Cardiac fibroblast (primary cell): ENCODE results near the gene NLRP1.

ENCODE experiments used
- DNase-seq, 2 donors: peaks; one replicate each; pipeline versions ENCODE4 v3.0.0 to v3.0.0-alpha.2; 2010; ENCODE audit warnings: low read depth in 2 of 2
- H3K4me3 ChIP-seq, 2 donors: replicated peaks in 1 of 2; 1 replicate in 1 of 2; 2 replicates in 1 of 2; pipeline ENCODE4 v1.5.1; 2011; ENCODE audit warnings: low read depth in 2 of 2, low read length in 2 of 2, mild to moderate bottlenecking in 2 of 2, moderate library complexity in 1 of 2
- CTCF ChIP-seq: IDR thresholded peaks from one replicate; pipeline ENCODE4 v1.5.1; 2011; ENCODE audit warnings: low read depth, mild to moderate bottlenecking, low read length, inconsistent platforms

Gene NLRP1

GRCh38 chr17:5592382-5592781, 8.1 kb upstream of the NLRP1 start:
- peak; percentile 19 for TF ChIP-seq CTCF
- no peak overlapping the region for H3K4me3 ChIP-seq
- peak; percentile 59 to 68 for DNase-seq

- H3K4me3 ChIP-seq, result no peak overlapping the region
- no peak for TF ChIP-seq CTCF
- no peak for DNase-seq
These were observed 7.7 kb upstream of the NLRP1 start for GRCh38 chr17:5591966-5592365.

- TF ChIP-seq CTCF, result no peak
- H3K4me3 ChIP-seq, result no peak overlapping the region
- no peak for DNase-seq
These were observed 4.3 kb upstream of the NLRP1 start for GRCh38 chr17:5588584-5588983.

- peak; percentile 85 for TF ChIP-seq CTCF
- H3K4me3 ChIP-seq, result no peak overlapping the region
- DNase-seq, result peak; percentile 85 to 87
These were observed 3.2 kb upstream of the NLRP1 start for GRCh38 chr17:5587438-5588032.

- H3K4me3 ChIP-seq, result no peak overlapping the region
- TF ChIP-seq CTCF, result no peak
- DNase-seq, result no peak
These were observed 1.7 kb upstream of the NLRP1 start for GRCh38 chr17:5585836-5586521.

- DNase-seq, result no peak
- no peak for TF ChIP-seq CTCF
- no peak overlapping the region for H3K4me3 ChIP-seq
These were observed 1.0 kb upstream of the NLRP1 start for GRCh38 chr17:5585287-5585794.
